Neuronal stem cell (in vitro differentiated cells): ENCODE data around the gene CELF1.

ENCODE experiments used
- DNase-seq: peaks from one replicate; pipeline ENCODE4 v3.0.0-alpha.2; 2013; ENCODE audit warnings: low spot score
- H2AFZ ChIP-seq: one replicate; pipeline ENCODE4 v1.6.1; 2013; ENCODE audit warnings: mild to moderate bottlenecking, low read length, inconsistent platforms
- H2AK5ac ChIP-seq: 2 replicates; pipeline ENCODE4 v1.6.1; 2013; ENCODE audit warnings: low read depth, mild to moderate bottlenecking, inconsistent platforms, low read length, moderate library complexity, mixed read lengths
- H2BK120ac ChIP-seq: 2 replicates; pipeline ENCODE4 v1.6.1; 2013; ENCODE audit warnings: low read depth, mild to moderate bottlenecking, inconsistent platforms, low read length, moderate library complexity, mixed read lengths
- H2BK12ac ChIP-seq: one replicate; pipeline ENCODE4 v1.6.1; 2013; ENCODE audit warnings: low read length, inconsistent platforms
- H2BK15ac ChIP-seq: 2 replicates; pipeline ENCODE4 v1.6.1; 2013; ENCODE audit warnings: mild to moderate bottlenecking, low read length, inconsistent platforms, mixed read lengths
- H2BK5ac ChIP-seq: one replicate; pipeline ENCODE4 v1.6.1; 2013; ENCODE audit warnings: inconsistent platforms, mild to moderate bottlenecking, low read length, moderate library complexity
- H3K14ac ChIP-seq: one replicate; pipeline ENCODE4 v1.6.1; 2013; ENCODE audit warnings: low read length, inconsistent platforms
- H3K18ac ChIP-seq: 2 replicates; pipeline ENCODE4 v1.6.1; 2013; ENCODE audit warnings: low read length, inconsistent platforms
- H3K23ac ChIP-seq: 2 replicates; pipeline ENCODE4 v1.6.1; 2013; ENCODE audit warnings: low read depth, mild to moderate bottlenecking, mixed read lengths, low read length, inconsistent platforms; ENCODE audit not compliant: poor library complexity
- H3K27ac ChIP-seq: replicated peaks from 3 replicates; pipeline ENCODE4 v1.5.1; 2013; ENCODE audit warnings: low read length, inconsistent platforms
- H3K27me3 ChIP-seq, 3 experiments: 2 replicates each; pipeline ENCODE4 v1.6.1; 2013; ENCODE audit warnings: low read length in 3 of 3, mild to moderate bottlenecking in 2 of 3, inconsistent platforms in 1 of 3, low read depth in 1 of 3, mixed read lengths in 1 of 3, moderate library complexity in 1 of 3; ENCODE audit not compliant: control insufficient read depth in 3 of 3, insufficient read depth in 3 of 3
- H3K36me3 ChIP-seq, 2 donors: replicated peaks in 1 of 2; 2 replicates each; pipeline ENCODE4 v1.6.1; 2013; ENCODE audit warnings: low read length in 2 of 2; ENCODE audit not compliant: control insufficient read depth in 2 of 2, insufficient read depth in 2 of 2
- H3K4ac ChIP-seq: 2 replicates; pipeline ENCODE4 v1.6.1; 2013; ENCODE audit warnings: inconsistent platforms, mild to moderate bottlenecking, low read length, moderate library complexity
- H3K4me1 ChIP-seq, 2 donors: 1 replicate in 1 of 2; 2 replicates in 1 of 2; pipeline ENCODE4 v1.6.1; 2013; ENCODE audit warnings: low read length in 2 of 2, low read depth in 1 of 2; ENCODE audit not compliant: control insufficient read depth in 2 of 2, insufficient read depth in 1 of 2
- H3K4me2 ChIP-seq: one replicate; pipeline ENCODE4 v1.6.1; 2013; ENCODE audit warnings: mild to moderate bottlenecking, low read length, inconsistent platforms; ENCODE audit not compliant: insufficient read depth, poor library complexity, severe bottlenecking
- H3K4me3 ChIP-seq, 2 donors: 2 replicates each; pipeline ENCODE4 v1.5.1; 2013; ENCODE audit warnings: low read length in 2 of 2, mild to moderate bottlenecking in 2 of 2, inconsistent platforms in 1 of 2, moderate library complexity in 1 of 2
- H3K79me1 ChIP-seq: one replicate; pipeline ENCODE4 v1.6.1; 2013; ENCODE audit warnings: low read depth, mild to moderate bottlenecking, inconsistent platforms, low read length, moderate library complexity
- H3K9ac ChIP-seq: one replicate; pipeline ENCODE4 v1.6.1; 2013; ENCODE audit warnings: mild to moderate bottlenecking, low read depth, low read length, inconsistent platforms; ENCODE audit not compliant: poor library complexity
- H3K9me3 ChIP-seq, 2 donors: replicated peaks in 1 of 2; 2 replicates each; pipeline versions ENCODE3 to v1.6.1; 2013; ENCODE audit warnings: low read length in 2 of 2, mild to moderate bottlenecking in 2 of 2, inconsistent platforms in 1 of 2, low read depth in 1 of 2, mixed read lengths in 1 of 2, moderate library complexity in 1 of 2; ENCODE audit not compliant: control insufficient read depth in 2 of 2, insufficient read depth in 1 of 2
- H4K8ac ChIP-seq: one replicate; pipeline ENCODE4 v1.6.1; 2013; ENCODE audit warnings: low read depth, mild to moderate bottlenecking, inconsistent platforms, low read length, moderate library complexity
- H4K91ac ChIP-seq: one replicate; pipeline ENCODE4 v1.6.1; 2013; ENCODE audit warnings: low read length, low read depth, mild to moderate bottlenecking, inconsistent platforms; ENCODE audit not compliant: poor library complexity
- WGBS, 2 donors: extraction: QIAGEN DNeasy Blood & Tissue Kit; methylation state at CpG; one replicate each; pipeline ENCODE4 v1.1.7; 2013; ENCODE audit warnings: missing lambda C conversion rate in 2 of 2, mixed read lengths in 1 of 2; ENCODE audit not compliant: insufficient read length in 2 of 2, insufficient replicate concordance in 1 of 2; ENCODE audit errors: extremely low coverage in 2 of 2; 5-methylcytosine and 5-hydroxymethylcytosine counted together

CELF1 gene

DNA sequence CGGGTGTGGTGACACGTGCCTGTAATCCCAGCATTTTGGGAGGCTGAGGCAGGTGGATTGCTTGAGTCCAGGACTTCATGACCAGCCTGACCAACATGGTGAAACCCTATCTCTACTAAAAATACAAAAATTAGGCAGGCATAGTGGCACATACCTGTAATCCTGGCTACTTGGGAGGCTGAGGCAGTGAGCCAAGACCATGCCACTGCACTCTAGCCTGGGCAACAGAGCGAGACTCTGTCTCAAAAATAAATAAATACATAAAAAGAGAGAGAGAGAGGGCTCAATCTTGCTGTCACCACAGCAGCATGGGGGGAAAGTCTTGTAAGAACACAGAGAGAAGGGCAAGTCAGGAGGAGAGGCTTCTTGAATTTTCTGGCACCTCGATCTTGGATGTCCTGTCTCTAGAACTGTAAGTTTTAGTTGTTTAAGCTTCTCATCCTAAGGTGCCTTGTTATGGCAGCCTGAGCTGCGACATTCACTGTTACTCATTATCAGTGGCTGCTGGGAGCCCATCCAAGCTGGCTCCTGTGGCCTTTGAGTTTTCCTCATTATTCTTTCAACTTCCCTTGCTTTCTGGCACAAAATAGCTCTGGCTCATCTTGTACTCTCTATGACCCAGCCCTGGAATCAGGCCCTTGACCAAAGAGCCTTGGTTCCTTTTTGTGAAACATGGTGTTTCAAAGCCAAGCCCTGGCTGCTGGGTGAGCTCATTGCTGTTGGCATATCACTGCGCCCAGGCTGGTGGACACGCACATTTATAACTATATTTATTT lies 118.7 kb downstream of the CELF1 start:
- WGBS, 2 donors: no CpG with 5 or more reads among the region's 7 CpGs
- Histone ChIP-seq H4K8ac (no peak overlapping the region), H3K18ac (no peak overlapping the region), H2BK15ac (no peak overlapping the region), H3K4ac (no peak overlapping the region), H2BK5ac (no peak overlapping the region), H3K79me1 (no peaks in the 10 kb centered on the region), H2AFZ (peak overlapping the region; percentile 59), H3K4me2 (no peak overlapping the region), H2BK12ac (no peak overlapping the region), H3K4me1 (peaks cover 2 to 9% of the 10 kb centered on the region in 2 donors), H2AK5ac (no peak overlapping the region), H4K91ac (no peak overlapping the region), H3K4me3 (no peak overlapping the region), H3K9me3 (no peaks in the 10 kb centered on the region), H3K9ac (no peak overlapping the region), H2BK120ac (no peak overlapping the region), H3K36me3 (no peaks in the 10 kb centered on the region), H3K14ac (no peak overlapping the region), H3K27ac (no peak overlapping the region), H3K23ac (no peak overlapping the region), H3K27me3 (no peaks in the 10 kb centered on the region)
- DNase-seq: no peak

GRCh38 chr11:47433157-47433556 lies 119.8 kb downstream of the CELF1 start:
- Histone ChIP-seq H2AK5ac (no peak overlapping the region), H3K27ac (no peak overlapping the region), H3K4me1 (peaks cover 2 to 9% of the 10 kb centered on the region in 2 donors), H2AFZ (peak overlapping the region; percentile 45), H3K23ac (no peak overlapping the region), H2BK120ac (no peak overlapping the region), H3K9ac (no peak overlapping the region), H2BK15ac (no peak overlapping the region), H3K79me1 (no peaks in the 10 kb centered on the region), H3K4me3 (no peak overlapping the region), H3K27me3 (no peaks in the 10 kb centered on the region), H4K8ac (no peak overlapping the region), H4K91ac (no peak overlapping the region), H3K14ac (no peak overlapping the region), H2BK5ac (no peak overlapping the region), H3K18ac (no peak overlapping the region), H3K9me3 (no peaks in the 10 kb centered on the region), H3K4me2 (no peak overlapping the region), H3K4ac (no peak overlapping the region), H3K36me3 (no peaks in the 10 kb centered on the region), H2BK12ac (no peak overlapping the region)
- no CpG with 5 or more reads among the region's 3 CpGs for WGBS, 2 donors
- DNase-seq: no peak

GRCh38 chr11:47431356-47432083 lies 121.4 kb downstream of the CELF1 start:
- Histone ChIP-seq H2BK15ac (no peak overlapping the region), H3K27me3 (no peaks in the 10 kb centered on the region), H3K18ac (no peak overlapping the region), H3K9ac (no peak overlapping the region), H3K14ac (no peak overlapping the region), H3K23ac (no peak overlapping the region), H3K27ac (no peak overlapping the region), H3K79me1 (no peaks in the 10 kb centered on the region), H2AFZ (no peak overlapping the region), H3K4ac (no peak overlapping the region), H3K9me3 (no peaks in the 10 kb centered on the region), H4K91ac (no peak overlapping the region), H3K4me1 (no peaks in the 10 kb centered on the region), H2AK5ac (no peak overlapping the region), H3K4me2 (no peak overlapping the region), H2BK12ac (no peak overlapping the region), H2BK5ac (no peak overlapping the region), H2BK120ac (no peak overlapping the region), H4K8ac (no peak overlapping the region), H3K36me3 (no peaks in the 10 kb centered on the region), H3K4me3 (no peak overlapping the region)
- WGBS, 2 donors: no CpG with 5 or more reads among the region's 9 CpGs
- DNase-seq: no peak

- no peak overlapping the region for H2AK5ac ChIP-seq
- no peaks in the 10 kb centered on the region for H3K4me1 ChIP-seq
- no peak overlapping the region for H3K23ac ChIP-seq
- WGBS, 2 donors: no CpG with 5 or more reads among the region's 5 CpGs
- no peak overlapping the region for H3K9ac ChIP-seq
- H3K36me3 ChIP-seq: no peaks in the 10 kb centered on the region
- H3K18ac ChIP-seq: no peak overlapping the region
- H3K27me3 ChIP-seq: no peaks in the 10 kb centered on the region
- H3K4ac ChIP-seq: no peak overlapping the region
- no peak overlapping the region for H3K27ac ChIP-seq
- H3K4me2 ChIP-seq: no peak overlapping the region
- H3K4me3 ChIP-seq: no peak overlapping the region
- H4K91ac ChIP-seq: no peak overlapping the region
- H3K14ac ChIP-seq: no peak overlapping the region
- no peaks in the 10 kb centered on the region for H3K79me1 ChIP-seq
- H2BK120ac ChIP-seq: no peak overlapping the region
- H2BK5ac ChIP-seq: no peak overlapping the region
- H4K8ac ChIP-seq: no peak overlapping the region
- no peaks in the 10 kb centered on the region for H3K9me3 ChIP-seq
- no peak overlapping the region for H2BK15ac ChIP-seq
- peak overlapping the region; percentile 80 for H2AFZ ChIP-seq
- DNase-seq: no peak
- H2BK12ac ChIP-seq: no peak overlapping the region
These were observed 122.4 kb downstream of the CELF1 start for GRCh38 chr11:47430524-47430923.
